Keratinocyte (primary cell): ENCODE results near the gene MAB21L4. TPM values are rescaled to one million over a fixed set of nuclear protein-coding genes. Genes with fewer than 3 reads are reported as not detected.

Experiments
- DNase-seq: peaks from one replicate; pipeline ENCODE4 v3.0.0-alpha.2; 2011; ENCODE audit warnings: low read depth, missing footprints, low spot score
- FAIRE-seq: peaks from 2 replicates; lab custom pipeline; 2011; peaks lifted over from hg19 to GRCh38; lab: Jason Lieb, UNC
- H2AFZ ChIP-seq: 2 replicates; pipeline ENCODE4 v1.6.0; 2012; ENCODE audit warnings: low read length, control low read depth, inconsistent platforms; ENCODE audit not compliant: control insufficient read depth
- H3K27ac ChIP-seq: 2 replicates; pipeline ENCODE4 v1.5.1; 2011; ENCODE audit warnings: low read length; ENCODE audit not compliant: control insufficient read depth, insufficient read depth
- H3K27me3 ChIP-seq: 3 replicates; pipeline ENCODE4 v1.6.0; 2011; ENCODE audit warnings: low read length; ENCODE audit not compliant: control insufficient read depth, insufficient read depth; ENCODE audit errors: extremely low read depth
- H3K36me3 ChIP-seq, 2 experiments: 2 replicates in 1 of 2; 3 replicates in 1 of 2; pipeline ENCODE4 v1.5.1; 2011; ENCODE audit warnings: low read length in 2 of 2, mild to moderate bottlenecking in 1 of 2; ENCODE audit not compliant: control insufficient read depth in 2 of 2, insufficient read depth in 2 of 2; ENCODE audit errors: extremely low read depth in 1 of 2
- H3K4me1 ChIP-seq: 3 replicates; pipeline ENCODE4 v1.5.1; 2011; ENCODE audit warnings: low read length; ENCODE audit not compliant: control insufficient read depth, insufficient read depth; ENCODE audit errors: extremely low read depth
- H3K4me2 ChIP-seq: 3 replicates; pipeline ENCODE4 v1.6.0; 2011; ENCODE audit warnings: low read depth, low read length; ENCODE audit not compliant: control insufficient read depth, insufficient read depth; ENCODE audit errors: extremely low read depth
- H3K4me3 ChIP-seq, 3 experiments: fragments of 200-600 bp in 1 of 3; sonication (generic) in 1 of 3; 2 replicates in 2 of 3; 3 replicates in 1 of 3; pipeline ENCODE4 v1.5.1; 2011 to 2016; ENCODE audit warnings: low read length in 3 of 3, mild to moderate bottlenecking in 3 of 3, control low read depth in 2 of 3, inconsistent platforms in 1 of 3, low read depth in 1 of 3, mixed read lengths in 1 of 3, mixed run types in 1 of 3, moderate library complexity in 1 of 3; ENCODE audit not compliant: control insufficient read depth in 2 of 3, insufficient read depth in 2 of 3; ENCODE audit errors: extremely low read depth in 1 of 3
- H3K79me2 ChIP-seq: 2 replicates; pipeline ENCODE4 v1.6.0; 2012; ENCODE audit warnings: low read length; ENCODE audit not compliant: control insufficient read depth, insufficient read depth
- H3K9ac ChIP-seq: 3 replicates; pipeline ENCODE4 v1.6.0; 2011; ENCODE audit warnings: low read length; ENCODE audit not compliant: control insufficient read depth, insufficient read depth; ENCODE audit errors: extremely low read depth
- H3K9me1 ChIP-seq: 3 replicates; pipeline ENCODE4 v1.6.0; 2011; ENCODE audit warnings: low read length; ENCODE audit not compliant: control insufficient read depth, insufficient read depth; ENCODE audit errors: extremely low read depth
- H3K9me3 ChIP-seq: 2 replicates; pipeline ENCODE4 v1.5.1; 2012; ENCODE audit warnings: low read depth, low read length; ENCODE audit not compliant: control insufficient read depth
- H4K20me1 ChIP-seq: 3 replicates; pipeline ENCODE4 v1.6.0; 2011; ENCODE audit warnings: low read length; ENCODE audit not compliant: control insufficient read depth, insufficient read depth; ENCODE audit errors: extremely low read depth
- EZH2 ChIP-seq: IDR thresholded peaks from one replicate; pipeline ENCODE4 v1.6.1; 2012; ENCODE audit warnings: inconsistent platforms, mild to moderate bottlenecking, low read length, moderate library complexity
- dilution Hi-C: fragments of 300-500 bp; cut with MboI; formaldehyde crosslinking; loops from one replicate; pipeline ENCODE4 v1.7.0; 2020; ENCODE audit warnings: low sequenced_read_pairs; ENCODE audit not compliant: extremely low pct_ligation_motif_present
- polyA plus RNA-seq, 5 experiments: library from polyadenylated mRNA; depleted of rRNA in 3 of 5; stranded (reverse) in 3 of 5; stranded (forward) in 1 of 5; unstranded in 1 of 5; fragments of >200 nt; gene quantifications; 1 replicate in 1 of 5; 2 replicates in 3 of 5; 3 replicates in 1 of 5; pipeline versions ENCODE4 v1.2.1 to v1.2.3, GENCODE V29; 2011 to 2012; ENCODE audit warnings: missing spikeins in 2 of 5, low read depth in 1 of 5, low replicate concordance in 1 of 5
- TF ChIP-seq, protein P1 (sequence below), 3 experiments: IDR thresholded peaks in 1 of 3; conservative IDR thresholded peaks in 1 of 3; optimal IDR thresholded peaks in 1 of 3; 2 replicates in 2 of 3; 3 replicates in 1 of 3; pipeline versions ENCODE3 to v1.5.1; 2011; ENCODE audit warnings: low read length in 3 of 3, mild to moderate bottlenecking in 3 of 3, moderate library complexity in 2 of 3, control low read depth in 1 of 3, inconsistent platforms in 1 of 3; ENCODE audit not compliant: insufficient read depth in 2 of 3; ENCODE audit errors: extremely low read depth in 1 of 3

MAB21L4 gene
- polyA plus RNA-seq, 1 donor (not counting 4 experiments of a cell fraction or from before 2014, with no cell fraction given), result 0.37 TPM

DNA sequence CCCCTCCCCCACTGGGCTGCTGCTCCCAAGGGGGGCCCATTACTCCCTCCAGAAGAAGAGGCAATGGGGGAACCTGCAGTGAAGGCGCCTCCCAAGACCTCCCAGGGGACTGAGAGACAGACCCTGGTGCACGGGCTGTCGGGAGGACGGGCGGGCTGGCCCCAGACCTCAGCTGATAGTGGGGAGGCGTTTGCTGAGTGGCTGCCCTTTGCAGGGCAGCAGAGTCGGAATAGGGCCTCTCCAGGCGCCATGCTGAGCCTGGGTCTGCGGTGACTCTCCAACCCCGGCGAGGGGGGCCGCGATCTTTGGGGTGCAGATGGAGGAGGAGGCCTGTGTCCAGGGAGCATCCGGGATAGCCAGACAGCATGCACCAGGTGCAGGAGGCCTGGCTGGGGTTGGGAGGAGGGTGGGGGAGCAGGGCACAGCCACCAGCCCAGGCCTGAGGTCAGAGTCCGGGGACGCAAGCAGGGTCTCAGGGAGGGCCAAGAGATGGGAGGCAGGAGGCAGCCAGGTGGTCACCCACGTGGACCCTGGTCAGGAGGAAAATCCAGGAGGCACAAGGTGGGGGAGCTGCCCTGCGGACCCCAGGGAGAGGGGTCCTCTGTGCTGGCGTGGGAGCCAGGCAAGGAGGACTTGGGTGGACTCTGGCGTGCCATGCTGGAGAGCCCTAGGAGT, 21.2 kb upstream of the MAB21L4 start:
- H3K36me3 ChIP-seq, result no peaks in the 10 kb centered on the region
- no peak for DNase-seq
- H3K4me1 ChIP-seq, result peaks cover 18% of the 10 kb centered on the region
- H3K4me3 ChIP-seq, result no peak overlapping the region
- no peaks in the 10 kb centered on the region for H3K79me2 ChIP-seq
- TF ChIP-seq EZH2, result no peak
- TF ChIP-seq, protein P1, sequence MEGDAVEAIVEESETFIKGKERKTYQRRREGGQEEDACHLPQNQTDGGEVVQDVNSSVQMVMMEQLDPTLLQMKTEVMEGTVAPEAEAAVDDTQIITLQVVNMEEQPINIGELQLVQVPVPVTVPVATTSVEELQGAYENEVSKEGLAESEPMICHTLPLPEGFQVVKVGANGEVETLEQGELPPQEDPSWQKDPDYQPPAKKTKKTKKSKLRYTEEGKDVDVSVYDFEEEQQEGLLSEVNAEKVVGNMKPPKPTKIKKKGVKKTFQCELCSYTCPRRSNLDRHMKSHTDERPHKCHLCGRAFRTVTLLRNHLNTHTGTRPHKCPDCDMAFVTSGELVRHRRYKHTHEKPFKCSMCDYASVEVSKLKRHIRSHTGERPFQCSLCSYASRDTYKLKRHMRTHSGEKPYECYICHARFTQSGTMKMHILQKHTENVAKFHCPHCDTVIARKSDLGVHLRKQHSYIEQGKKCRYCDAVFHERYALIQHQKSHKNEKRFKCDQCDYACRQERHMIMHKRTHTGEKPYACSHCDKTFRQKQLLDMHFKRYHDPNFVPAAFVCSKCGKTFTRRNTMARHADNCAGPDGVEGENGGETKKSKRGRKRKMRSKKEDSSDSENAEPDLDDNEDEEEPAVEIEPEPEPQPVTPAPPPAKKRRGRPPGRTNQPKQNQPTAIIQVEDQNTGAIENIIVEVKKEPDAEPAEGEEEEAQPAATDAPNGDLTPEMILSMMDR (optimal IDR thresholded peaks at IDR 0.05 in 1 of 3, IDR thresholded peaks at IDR 0.05 in 1 of 3, conservative IDR thresholded peaks at IDR 0.05 in 1 of 3; ENCODE audit: extremely low read depth in 1 of 3, insufficient read depth in 2 of 3, low read length in 3 of 3), result no peak
- peaks cover 7% of the 10 kb centered on the region for H4K20me1 ChIP-seq
- no peak overlapping the region for H3K4me2 ChIP-seq
- no peak overlapping the region for H3K27ac ChIP-seq
- H2AFZ ChIP-seq, result no peak overlapping the region
- H3K27me3 ChIP-seq, result peaks cover 29% of the 10 kb centered on the region
- FAIRE-seq, result no peak
- no peaks in the 10 kb centered on the region for H3K9me3 ChIP-seq
- peaks cover 5% of the 10 kb centered on the region for H3K9me1 ChIP-seq
- dilution Hi-C loops, result no loop called here
- H3K9ac ChIP-seq, result no peak overlapping the region

DNA sequence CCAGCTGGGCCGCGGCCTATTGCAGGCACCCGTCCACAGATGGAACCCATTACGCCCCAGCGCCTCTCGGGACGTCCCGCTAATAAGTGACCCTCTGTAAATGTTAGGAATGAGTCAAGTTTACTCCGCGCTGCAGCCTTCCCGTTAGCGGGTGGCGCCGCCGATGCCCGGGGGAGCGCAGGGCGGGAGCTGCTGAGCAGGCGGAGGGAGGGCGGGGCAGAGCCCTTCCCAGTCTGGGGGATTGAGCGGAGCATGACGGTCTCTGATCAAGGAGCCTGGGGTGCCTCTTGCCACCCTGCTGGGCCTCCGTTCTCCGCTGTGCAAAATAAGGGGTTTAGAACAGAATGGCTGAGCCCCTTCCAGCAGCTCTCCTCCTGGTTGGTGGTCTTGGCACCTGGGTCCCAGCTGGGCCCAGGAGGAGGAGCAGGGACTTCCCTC, 20.6 kb upstream of the MAB21L4 start:
- no peak overlapping the region for H3K9ac ChIP-seq
- H3K9me1 ChIP-seq, result peaks cover 5% of the 10 kb centered on the region
- H3K9me3 ChIP-seq, result no peaks in the 10 kb centered on the region
- no peak overlapping the region for H3K4me3 ChIP-seq
- no peaks in the 10 kb centered on the region for H3K79me2 ChIP-seq
- TF ChIP-seq, protein P1 (optimal IDR thresholded peaks at IDR 0.05 in 1 of 3, IDR thresholded peaks at IDR 0.05 in 1 of 3, conservative IDR thresholded peaks at IDR 0.05 in 1 of 3; ENCODE audit: extremely low read depth in 1 of 3, insufficient read depth in 2 of 3, low read length in 3 of 3), result no peak
- TF ChIP-seq EZH2, result no peak
- peaks cover 29% of the 10 kb centered on the region for H3K27me3 ChIP-seq
- DNase-seq (no peak), FAIRE-seq (no peak)
- H2AFZ ChIP-seq, result no peak overlapping the region
- no peak overlapping the region for H3K4me2 ChIP-seq
- dilution Hi-C loops, result no loop called here
- no peaks in the 10 kb centered on the region for H3K36me3 ChIP-seq
- H3K4me1 ChIP-seq, result peaks cover 15% of the 10 kb centered on the region
- H4K20me1 ChIP-seq, result peaks cover 7% of the 10 kb centered on the region
- no peak overlapping the region for H3K27ac ChIP-seq
